ENCODE measurements around the gene MRPS7.
A peak's percentile ranks its signal among the peaks of the same experiment; 100 is the strongest.

Gene MRPS7

DNA sequence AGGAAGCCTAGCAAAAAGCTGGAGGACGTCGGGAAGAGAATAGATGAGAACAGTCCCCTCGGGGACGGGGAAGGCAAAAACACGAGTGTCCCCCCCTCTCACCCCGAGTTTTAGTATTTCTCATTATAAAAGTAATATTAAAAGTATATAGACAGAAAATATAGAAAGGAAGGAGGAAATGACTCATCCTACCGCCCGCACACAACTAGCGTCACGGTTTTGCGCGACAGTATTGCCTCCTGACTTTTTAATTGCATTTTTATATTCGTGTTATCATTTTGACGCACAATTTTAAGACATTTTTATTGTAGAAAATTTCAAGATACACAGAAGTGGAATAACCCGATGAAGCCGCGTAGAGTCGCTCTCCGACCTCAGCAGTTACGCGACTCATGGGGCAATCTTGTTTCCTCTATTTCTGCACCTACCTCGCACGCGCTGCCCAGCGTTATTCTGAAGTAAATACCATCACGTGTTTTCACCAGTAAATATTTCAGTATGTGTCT lies 28.2 kb downstream of the MRPS7 start:
- TF ChIP-seq YY1 (IDR thresholded peaks at IDR 0.05; ENCODE audit: low read depth), result no peak
- no peak for TF ChIP-seq TEAD4 (IDR thresholded peaks at IDR 0.05)
- no peak; the same call in 1 of the 2 replicates for TF ChIP-seq TAF1 (IDR thresholded peaks at IDR 0.05; ENCODE audit: low read depth)
- no peak for TF ChIP-seq NFIC (IDR thresholded peaks at IDR 0.05)
- 0 out of 2 replicates have a peak, but pooled peaks have one; percentile 25 for TF ChIP-seq CREB1 (IDR thresholded peaks at IDR 0.05; ENCODE audit: low read depth)
- TF ChIP-seq CEBPB (IDR thresholded peaks at IDR 0.05), result no peak
- TF ChIP-seq ZBTB7A (IDR thresholded peaks at IDR 0.05; ENCODE audit: low read depth), result peak; percentile 47
- 0 out of 2 replicates have a peak, but pooled peaks have one; percentile 4 for TF ChIP-seq EP300 (IDR thresholded peaks at IDR 0.05; ENCODE audit: borderline replicate concordance)
- peak; percentile 41; the same call in 1 of the 2 replicates for TF ChIP-seq RAD21 (IDR thresholded peaks at IDR 0.05; ENCODE audit: low read depth)

DNA sequence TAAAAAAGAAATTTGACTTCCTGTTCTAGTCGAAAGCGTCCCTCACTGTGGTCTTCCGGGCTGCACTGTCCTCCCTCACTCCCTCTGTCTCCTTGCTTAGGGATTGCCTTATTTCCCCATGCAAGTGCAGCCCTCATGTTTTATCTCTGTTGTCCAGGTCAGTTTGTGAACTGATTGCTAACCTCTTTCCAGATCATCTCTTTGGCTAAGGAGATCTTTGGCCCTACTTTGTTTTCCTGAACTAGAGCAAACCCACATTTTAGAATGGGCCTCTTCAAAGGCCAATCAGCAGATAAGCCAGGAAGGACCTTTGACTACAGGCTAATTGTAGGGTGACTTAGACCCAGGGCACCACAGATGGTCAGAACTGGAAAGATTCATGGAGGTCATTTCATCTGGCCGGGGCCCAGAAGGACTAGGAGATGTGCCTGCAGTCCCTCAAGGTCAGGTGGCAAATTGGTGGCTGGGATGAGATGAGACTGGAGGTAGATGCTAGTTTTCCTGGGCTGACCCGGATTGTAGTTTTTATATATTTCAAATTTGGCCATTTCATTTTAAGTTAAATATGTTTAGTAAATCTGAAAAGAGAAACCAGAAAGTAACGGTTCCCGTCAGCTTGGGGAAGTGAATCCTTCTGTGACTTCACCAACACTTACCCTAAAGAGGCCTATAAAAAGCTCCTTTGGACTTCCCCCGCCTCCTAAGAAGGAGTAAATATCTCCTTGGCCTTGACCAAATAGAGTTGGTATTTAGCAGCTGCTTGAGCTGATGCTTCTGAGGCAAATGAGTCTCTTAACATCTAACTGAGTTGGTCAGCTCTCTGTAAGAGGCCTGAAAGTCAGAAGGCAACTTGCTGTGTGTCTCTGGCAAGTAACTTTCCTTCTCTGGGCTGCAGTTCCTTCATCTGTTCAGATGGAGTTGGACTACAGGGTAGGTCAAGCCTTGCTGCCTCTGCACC lies 33.8 kb downstream of the MRPS7 start:
- TF ChIP-seq, protein P1, sequence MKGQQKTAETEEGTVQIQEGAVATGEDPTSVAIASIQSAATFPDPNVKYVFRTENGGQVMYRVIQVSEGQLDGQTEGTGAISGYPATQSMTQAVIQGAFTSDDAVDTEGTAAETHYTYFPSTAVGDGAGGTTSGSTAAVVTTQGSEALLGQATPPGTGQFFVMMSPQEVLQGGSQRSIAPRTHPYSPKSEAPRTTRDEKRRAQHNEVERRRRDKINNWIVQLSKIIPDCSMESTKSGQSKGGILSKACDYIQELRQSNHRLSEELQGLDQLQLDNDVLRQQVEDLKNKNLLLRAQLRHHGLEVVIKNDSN (IDR thresholded peaks at IDR 0.05), result no peak
- TF ChIP-seq NFIC (IDR thresholded peaks at IDR 0.05), result no peak
- no peak for TF ChIP-seq ZBTB7A (IDR thresholded peaks at IDR 0.05; ENCODE audit: low read depth)
- TF ChIP-seq EGR1 (IDR thresholded peaks at IDR 0.05), result no peak
- TF ChIP-seq, protein P2, sequence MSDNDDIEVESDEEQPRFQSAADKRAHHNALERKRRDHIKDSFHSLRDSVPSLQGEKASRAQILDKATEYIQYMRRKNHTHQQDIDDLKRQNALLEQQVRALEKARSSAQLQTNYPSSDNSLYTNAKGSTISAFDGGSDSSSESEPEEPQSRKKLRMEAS (IDR thresholded peaks at IDR 0.05), result no peak
- TF ChIP-seq CEBPB (IDR thresholded peaks at IDR 0.05), result no peak
- TF ChIP-seq TCF12 (IDR thresholded peaks at IDR 0.05; ENCODE audit: low read depth), result no peak
- TF ChIP-seq TEAD4 (IDR thresholded peaks at IDR 0.05), result no peak
- no peak for TF ChIP-seq CREB1 (IDR thresholded peaks at IDR 0.05; ENCODE audit: low read depth)
- no peak for TF ChIP-seq FOXM1 (IDR thresholded peaks at IDR 0.05; ENCODE audit: borderline replicate concordance, low read depth)
- TF ChIP-seq, protein P3, sequence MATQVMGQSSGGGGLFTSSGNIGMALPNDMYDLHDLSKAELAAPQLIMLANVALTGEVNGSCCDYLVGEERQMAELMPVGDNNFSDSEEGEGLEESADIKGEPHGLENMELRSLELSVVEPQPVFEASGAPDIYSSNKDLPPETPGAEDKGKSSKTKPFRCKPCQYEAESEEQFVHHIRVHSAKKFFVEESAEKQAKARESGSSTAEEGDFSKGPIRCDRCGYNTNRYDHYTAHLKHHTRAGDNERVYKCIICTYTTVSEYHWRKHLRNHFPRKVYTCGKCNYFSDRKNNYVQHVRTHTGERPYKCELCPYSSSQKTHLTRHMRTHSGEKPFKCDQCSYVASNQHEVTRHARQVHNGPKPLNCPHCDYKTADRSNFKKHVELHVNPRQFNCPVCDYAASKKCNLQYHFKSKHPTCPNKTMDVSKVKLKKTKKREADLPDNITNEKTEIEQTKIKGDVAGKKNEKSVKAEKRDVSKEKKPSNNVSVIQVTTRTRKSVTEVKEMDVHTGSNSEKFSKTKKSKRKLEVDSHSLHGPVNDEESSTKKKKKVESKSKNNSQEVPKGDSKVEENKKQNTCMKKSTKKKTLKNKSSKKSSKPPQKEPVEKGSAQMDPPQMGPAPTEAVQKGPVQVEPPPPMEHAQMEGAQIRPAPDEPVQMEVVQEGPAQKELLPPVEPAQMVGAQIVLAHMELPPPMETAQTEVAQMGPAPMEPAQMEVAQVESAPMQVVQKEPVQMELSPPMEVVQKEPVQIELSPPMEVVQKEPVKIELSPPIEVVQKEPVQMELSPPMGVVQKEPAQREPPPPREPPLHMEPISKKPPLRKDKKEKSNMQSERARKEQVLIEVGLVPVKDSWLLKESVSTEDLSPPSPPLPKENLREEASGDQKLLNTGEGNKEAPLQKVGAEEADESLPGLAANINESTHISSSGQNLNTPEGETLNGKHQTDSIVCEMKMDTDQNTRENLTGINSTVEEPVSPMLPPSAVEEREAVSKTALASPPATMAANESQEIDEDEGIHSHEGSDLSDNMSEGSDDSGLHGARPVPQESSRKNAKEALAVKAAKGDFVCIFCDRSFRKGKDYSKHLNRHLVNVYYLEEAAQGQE (IDR thresholded peaks at IDR 0.05; ENCODE audit: low read depth), result no peak

DNA sequence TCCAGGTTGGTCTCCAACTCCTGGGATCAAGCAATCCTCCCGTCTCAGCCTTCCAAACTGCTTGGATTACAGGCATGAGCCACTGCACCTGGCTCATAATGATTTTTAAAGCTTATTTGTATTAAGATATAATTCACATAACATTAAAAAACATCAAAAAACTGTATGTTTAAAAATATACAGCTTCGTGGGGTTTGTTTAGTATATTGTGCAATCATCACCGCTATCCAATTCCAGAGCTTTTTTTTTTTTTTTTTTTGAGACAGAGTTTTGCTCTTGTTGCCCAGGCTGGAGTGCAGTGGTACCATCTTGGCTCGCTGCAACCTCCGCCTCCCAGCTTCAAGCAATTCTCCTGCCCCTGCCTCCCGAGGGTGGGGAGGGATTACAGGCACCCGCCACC lies 38.6 kb downstream of the MRPS7 start:
- TF ChIP-seq FOXM1 (IDR thresholded peaks at IDR 0.05; ENCODE audit: borderline replicate concordance, low read depth) (no peak), NFIC (IDR thresholded peaks at IDR 0.05) (no peak), CEBPB (IDR thresholded peaks at IDR 0.05) (no peak; the same call in 1 of the 2 replicates), TAF1 (IDR thresholded peaks at IDR 0.05; ENCODE audit: low read depth) (no peak), YY1 (IDR thresholded peaks at IDR 0.05; ENCODE audit: low read depth) (no peak), ZBTB7A (IDR thresholded peaks at IDR 0.05; ENCODE audit: low read depth) (no peak), EP300 (IDR thresholded peaks at IDR 0.05; ENCODE audit: borderline replicate concordance) (no peak), EGR1 (IDR thresholded peaks at IDR 0.05) (no peak), CREB1 (IDR thresholded peaks at IDR 0.05; ENCODE audit: low read depth) (no peak), TCF12 (IDR thresholded peaks at IDR 0.05; ENCODE audit: low read depth) (no peak), RAD21 (IDR thresholded peaks at IDR 0.05; ENCODE audit: low read depth) (no peak), TEAD4 (IDR thresholded peaks at IDR 0.05) (no peak)
- TF ChIP-seq, protein P2 (IDR thresholded peaks at IDR 0.05), result no peak
- TF ChIP-seq, protein P1 (IDR thresholded peaks at IDR 0.05), result no peak
- TF ChIP-seq, protein P3 (IDR thresholded peaks at IDR 0.05; ENCODE audit: low read depth), result no peak

DNA sequence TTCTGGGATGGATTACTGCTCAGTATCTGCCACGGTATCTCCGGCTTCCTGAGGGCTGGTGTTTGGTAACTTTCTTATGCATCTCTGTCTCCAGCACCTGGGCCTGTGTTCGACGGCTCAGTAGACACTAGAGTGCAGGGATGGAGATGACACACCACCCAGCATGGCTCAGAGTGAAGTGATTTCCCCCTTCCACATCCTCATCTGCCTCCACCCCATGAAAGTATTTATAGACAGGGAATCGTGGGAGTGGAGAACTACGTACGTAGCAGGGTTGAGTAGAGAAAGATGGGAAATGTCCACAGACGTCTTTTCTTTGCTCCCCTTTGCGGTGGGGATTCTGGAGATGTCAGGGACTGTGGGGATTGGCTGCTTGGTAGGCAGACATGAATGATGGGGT lies 39.4 kb downstream of the MRPS7 start:
- TF ChIP-seq EGR1 (IDR thresholded peaks at IDR 0.05) (no peak), TCF12 (IDR thresholded peaks at IDR 0.05; ENCODE audit: low read depth) (no peak), ZBTB7A (IDR thresholded peaks at IDR 0.05; ENCODE audit: low read depth) (no peak), CEBPB (IDR thresholded peaks at IDR 0.05) (no peak), TAF1 (IDR thresholded peaks at IDR 0.05; ENCODE audit: low read depth) (no peak), NFIC (IDR thresholded peaks at IDR 0.05) (no peak), YY1 (IDR thresholded peaks at IDR 0.05; ENCODE audit: low read depth) (no peak), EP300 (IDR thresholded peaks at IDR 0.05; ENCODE audit: borderline replicate concordance) (no peak), TEAD4 (IDR thresholded peaks at IDR 0.05) (no peak), CREB1 (IDR thresholded peaks at IDR 0.05; ENCODE audit: low read depth) (no peak), FOXM1 (IDR thresholded peaks at IDR 0.05; ENCODE audit: borderline replicate concordance, low read depth) (no peak), RAD21 (IDR thresholded peaks at IDR 0.05; ENCODE audit: low read depth) (no peak)
- TF ChIP-seq, protein P3 (IDR thresholded peaks at IDR 0.05; ENCODE audit: low read depth), result no peak
- TF ChIP-seq, protein P1 (IDR thresholded peaks at IDR 0.05), result no peak
- TF ChIP-seq, protein P2 (IDR thresholded peaks at IDR 0.05), result no peak
